Lower lobe of right lung (tissue), 2 donors: ENCODE measurements around the gene FCAMR. TPM values are rescaled to one million over a fixed set of nuclear protein-coding genes. Genes with fewer than 3 reads are reported as not detected.

Experiments used
- ATAC-seq, 2 donors: fragments of 200-7000 bp; cut with Tn5 transposase; one replicate each; pipeline ENCODE4 v1.9.1; 2020 to 2022; ENCODE audit warnings: mild to moderate bottlenecking in 2 of 2, moderate library complexity in 2 of 2
- DNase-seq: peaks from one replicate; pipeline ENCODE4 v3.0.0-alpha.2; 2020
- H3K27ac ChIP-seq: fragments of 200-600 bp; one replicate; pipeline ENCODE4 v1.8.0; 2022
- H3K27me3 ChIP-seq: fragments of 200-600 bp; one replicate; pipeline ENCODE4 v1.8.0; 2022; ENCODE audit warnings: low read depth
- H3K36me3 ChIP-seq: fragments of 200-600 bp; one replicate; pipeline ENCODE4 v1.8.0; 2022; ENCODE audit warnings: mild to moderate bottlenecking
- H3K4me1 ChIP-seq: fragments of 200-600 bp; one replicate; pipeline ENCODE4 v1.8.0; 2022
- H3K4me3 ChIP-seq: fragments of 200-600 bp; one replicate; pipeline ENCODE4 v1.8.0; 2022; ENCODE audit warnings: mild to moderate bottlenecking
- H3K9me3 ChIP-seq: fragments of 200-600 bp; one replicate; pipeline ENCODE4 v1.8.0; 2022
- CTCF ChIP-seq: fragments of 200-600 bp; IDR thresholded peaks from one replicate; pipeline ENCODE4 v1.8.0; 2022; ENCODE audit warnings: antibody characterized with exemption, mild to moderate bottlenecking
- intact Hi-C: fragments of 100-400 bp; cut with DNase I; formaldehyde crosslinking; loops from one replicate; pipeline ENCODE4 v1.11.0; 2022
- total RNA-seq: library from RNA; stranded (reverse); fragmentation: NEBNext Ultra II Directional; extraction: Animal tissue kit (Norgen Biotek cat#: 25700); gene quantifications from one replicate; pipeline ENCODE4 v1.2.1, GENCODE V29; 2021
- donor health status: DM: no; HTN: yes; CAD: no; lungs with severe emphysema.

FCAMR gene
- total RNA-seq, 1 donor from 2014 or later = not detected

DNA sequence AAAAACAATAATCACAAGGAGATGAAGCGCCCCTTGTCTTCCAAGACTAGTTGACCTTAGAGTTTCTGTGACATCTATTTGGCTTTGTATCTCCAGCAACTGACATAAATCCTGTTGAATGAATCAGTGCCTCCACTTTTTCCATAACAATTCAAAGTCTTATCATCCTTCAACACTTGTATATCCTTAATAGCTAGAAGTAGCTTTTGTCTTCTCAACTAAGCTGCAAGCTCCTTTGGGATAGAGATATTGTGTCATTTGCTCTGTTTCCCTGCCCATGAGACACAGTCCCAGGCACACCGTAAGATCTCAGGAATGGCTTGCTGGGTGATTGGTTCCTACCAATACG is 29.7 kb downstream of the FCAMR start:
- Histone ChIP-seq H3K4me3 (no peak overlapping the region), H3K36me3 (peaks cover 25% of the 10 kb centered on the region), H3K4me1 (peaks cover 6% of the 10 kb centered on the region), H3K27ac (no peak overlapping the region), H3K27me3 (peaks cover 4% of the 10 kb centered on the region), H3K9me3 (no peaks in the 10 kb centered on the region)
- intact Hi-C loops = no loop called here
- ATAC-seq (no peak), DNase-seq (no peak)
- TF ChIP-seq CTCF = no peak

- no peak for DNase-seq
- no peaks in the 10 kb centered on the region for H3K27me3 ChIP-seq
- no peaks in the 10 kb centered on the region for H3K9me3 ChIP-seq
- intact Hi-C loops = no loop called here
- no peak for ATAC-seq
- H3K36me3 ChIP-seq = peaks cover 30% of the 10 kb centered on the region
- no peak for TF ChIP-seq CTCF
- H3K4me3 ChIP-seq = no peak overlapping the region
- H3K4me1 ChIP-seq = peaks cover 6% of the 10 kb centered on the region
- no peak overlapping the region for H3K27ac ChIP-seq
These were observed 30.2 kb downstream of the FCAMR start for GRCh38 chr1:206939841-206940587.

DNA sequence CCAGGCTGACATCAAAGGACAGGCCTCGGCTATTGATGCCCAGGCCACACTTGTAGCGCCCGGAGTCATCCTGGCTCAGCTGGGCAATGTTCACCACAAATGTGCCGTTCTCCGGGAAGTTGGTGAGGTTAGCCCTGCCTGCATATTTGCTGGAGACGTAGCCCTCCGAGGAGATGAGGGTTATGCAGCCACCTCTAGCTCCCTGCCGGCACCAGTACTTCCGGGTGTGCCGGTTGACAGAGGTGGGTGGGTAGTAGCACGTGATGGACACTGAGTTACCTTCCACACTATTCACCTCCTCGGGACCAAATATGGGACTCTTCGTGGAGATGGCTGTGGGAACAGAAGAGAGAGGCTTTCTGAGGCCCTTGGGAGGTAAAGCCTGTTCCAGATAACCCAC is 31.1 kb downstream of the FCAMR start:
- no peak for TF ChIP-seq CTCF
- H3K4me1 ChIP-seq = peaks cover 6% of the 10 kb centered on the region
- no peak for ATAC-seq
- peaks cover 30% of the 10 kb centered on the region for H3K36me3 ChIP-seq
- H3K4me3 ChIP-seq = no peak overlapping the region
- no peak for DNase-seq
- intact Hi-C loops = no loop called here
- H3K27ac ChIP-seq = no peak overlapping the region
- no peaks in the 10 kb centered on the region for H3K27me3 ChIP-seq
- no peaks in the 10 kb centered on the region for H3K9me3 ChIP-seq

DNA sequence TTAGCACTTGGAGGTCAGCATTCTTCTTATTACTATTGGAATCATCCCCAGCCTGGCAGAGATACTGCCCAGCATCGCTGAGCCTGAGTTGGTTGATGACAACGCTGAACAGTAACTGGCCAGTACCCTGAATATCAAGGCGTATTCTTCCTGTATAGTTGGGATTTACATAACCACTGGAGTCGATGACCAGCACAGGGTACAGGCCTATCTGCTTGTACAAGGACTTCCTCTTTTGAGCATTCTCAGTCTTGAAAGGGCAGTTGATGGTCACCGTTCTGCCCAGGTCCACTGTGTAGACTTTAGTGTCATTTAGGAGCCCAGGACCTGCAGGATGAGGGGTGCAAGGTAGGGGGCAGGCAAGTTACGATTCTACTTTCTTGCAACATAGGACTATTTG is 32.8 kb downstream of the FCAMR start:
- Histone ChIP-seq H3K27ac (no peak overlapping the region), H3K9me3 (no peaks in the 10 kb centered on the region), H3K4me1 (peaks cover 6% of the 10 kb centered on the region), H3K4me3 (no peak overlapping the region), H3K27me3 (no peaks in the 10 kb centered on the region), H3K36me3 (peaks cover 36% of the 10 kb centered on the region)
- TF ChIP-seq CTCF = no peak
- peak in 1 of 2 donors; percentile 40 for ATAC-seq
- intact Hi-C loops = no loop called here
- DNase-seq = no peak

DNA sequence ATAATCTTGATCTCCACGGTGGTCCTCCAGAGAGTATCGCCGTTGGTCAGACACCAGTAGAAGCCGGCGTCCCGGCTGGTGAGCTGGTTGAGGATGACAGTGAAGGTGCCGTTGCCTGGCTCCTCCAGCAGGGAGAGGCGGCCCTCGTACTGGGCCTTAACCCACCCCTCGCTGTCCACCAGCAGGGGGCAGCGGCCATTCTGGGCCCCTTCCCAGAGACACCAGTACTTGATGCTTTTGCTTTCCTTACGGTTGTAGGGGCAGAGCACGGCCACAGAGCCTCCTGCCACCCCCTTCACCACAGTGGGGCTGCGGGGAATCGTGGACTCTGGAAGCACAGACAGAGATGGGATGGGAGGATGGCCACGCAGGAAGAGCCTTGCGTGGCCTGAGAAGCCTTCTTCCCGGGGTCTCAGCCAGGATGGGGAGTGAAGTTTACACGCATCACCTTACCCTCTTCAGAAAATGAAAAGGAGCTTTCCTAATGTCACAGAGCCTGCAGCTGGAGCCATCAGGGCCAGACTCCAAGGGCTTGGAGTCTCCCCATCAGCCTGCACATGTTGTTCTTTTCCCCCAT is 34.7 kb downstream of the FCAMR start:
- DNase-seq (peak; percentile 70), ATAC-seq (peak; percentile 59 to 72)
- TF ChIP-seq CTCF = peak; percentile 54
- Histone ChIP-seq H3K4me1 (no peaks in the 10 kb centered on the region), H3K27me3 (no peaks in the 10 kb centered on the region), H3K36me3 (peaks cover 45% of the 10 kb centered on the region), H3K4me3 (no peak overlapping the region), H3K9me3 (no peaks in the 10 kb centered on the region), H3K27ac (no peak overlapping the region)
- intact Hi-C loops = no loop called here
